Endothelial cell of umbilical vein (primary cell): ENCODE measurements around the gene TXNDC2. TPM values are rescaled to one million over a fixed set of nuclear protein-coding genes. Genes with fewer than 3 reads are reported as not detected.

Experiments
- BruUV-seq: library from RNA; stranded (reverse); fragments of 400-500 nt; replicated peaks from 2 replicates; lab custom pipeline; 2021; lab: Mats Ljungman, UMichigan
- CTCF ChIA-PET: fragments of 300-600, 350-600 bp; sonication (Branson Sonifier 250); formaldehyde crosslinking; loops from one replicate; lab custom pipeline; 2021; ENCODE audit warnings: antibody characterized with exemption, inconsistent platforms; lab: Charles Lee
- POLR2A ChIA-PET: fragments of 300-600, 350-600 bp; sonication (Branson Sonifier 250); formaldehyde crosslinking; loops from one replicate; lab custom pipeline; 2021; ENCODE audit warnings: antibody characterized with exemption, inconsistent platforms; lab: Charles Lee
- DNase-seq: peaks from one replicate; pipeline ENCODE4 v3.0.0-alpha.2; 2011; ENCODE audit warnings: low read depth, low spot score
- FAIRE-seq: peaks from 2 replicates; lab custom pipeline; 2011; peaks lifted over from hg19 to GRCh38; lab: Jason Lieb, UNC
- H2AFZ ChIP-seq: 2 replicates; pipeline ENCODE4 v1.6.0; 2012; ENCODE audit warnings: low read depth, low read length, control low read depth, inconsistent platforms
- H3K27ac ChIP-seq: 2 replicates; pipeline ENCODE4 v1.5.1; 2011; ENCODE audit warnings: low read depth, mild to moderate bottlenecking, control low read depth, low read length, moderate library complexity; ENCODE audit not compliant: insufficient read depth
- H3K27me3 ChIP-seq, 2 experiments: 2 replicates each; pipeline versions ENCODE4 v1.6.0 to v1.6.1; 2011; ENCODE audit warnings: low read length in 2 of 2, mixed read lengths in 1 of 2; ENCODE audit not compliant: control insufficient read depth in 2 of 2, insufficient read depth in 2 of 2
- H3K36me3 ChIP-seq, 2 experiments: 2 replicates in 1 of 2; 3 replicates in 1 of 2; pipeline ENCODE4 v1.5.1; 2011; ENCODE audit warnings: low read length in 2 of 2, mild to moderate bottlenecking in 1 of 2, moderate library complexity in 1 of 2; ENCODE audit not compliant: control insufficient read depth in 2 of 2, insufficient read depth in 2 of 2; ENCODE audit errors: extremely low read depth in 1 of 2
- H3K4me1 ChIP-seq: 3 replicates; pipeline ENCODE4 v1.5.1; 2011; ENCODE audit warnings: mild to moderate bottlenecking, low read length; ENCODE audit not compliant: control insufficient read depth, insufficient read depth; ENCODE audit errors: extremely low read depth
- H3K4me2 ChIP-seq: 2 replicates; pipeline ENCODE4 v1.6.1; 2011; ENCODE audit warnings: low read length, control low read depth, mixed read lengths; ENCODE audit not compliant: insufficient read depth
- H3K4me3 ChIP-seq, 3 experiments: fragments of 200-600 bp in 1 of 3; sonication (generic), shearing (Covaris generic) in 1 of 3; replicated peaks in 1 of 3; 2 replicates each; pipeline ENCODE4 v1.5.1; 2011 to 2016; ENCODE audit warnings: control low read depth in 3 of 3, low read length in 3 of 3, mild to moderate bottlenecking in 2 of 3, inconsistent platforms in 1 of 3, low read depth in 1 of 3, moderate library complexity in 1 of 3; ENCODE audit not compliant: insufficient read depth in 1 of 3
- H3K79me2 ChIP-seq: 2 replicates; pipeline ENCODE4 v1.6.0; 2012; ENCODE audit warnings: low read length, inconsistent platforms; ENCODE audit not compliant: control insufficient read depth, insufficient read depth
- H3K9ac ChIP-seq: replicated peaks from 2 replicates; pipeline ENCODE3; 2011; ENCODE audit warnings: low read length, control low read depth; ENCODE audit not compliant: insufficient read depth; ENCODE audit errors: extremely low read depth
- H3K9me1 ChIP-seq: replicated peaks from 3 replicates; pipeline ENCODE4 v1.6.0; 2011; ENCODE audit warnings: mild to moderate bottlenecking, low read length; ENCODE audit not compliant: control insufficient read depth, insufficient read depth; ENCODE audit errors: extremely low read depth
- H3K9me3 ChIP-seq: replicated peaks from 2 replicates; pipeline ENCODE4 v1.5.1; 2012; ENCODE audit warnings: low read length, inconsistent platforms; ENCODE audit not compliant: control insufficient read depth, insufficient read depth
- H4K20me1 ChIP-seq: replicated peaks from 2 replicates; pipeline ENCODE3; 2011; ENCODE audit warnings: mild to moderate bottlenecking, low read length; ENCODE audit not compliant: control insufficient read depth, insufficient read depth; ENCODE audit errors: extremely low read depth
- CTCF ChIP-seq, 2 donors: IDR thresholded peaks; 1 replicate in 1 of 2; 2 replicates in 1 of 2; pipeline ENCODE4 v1.5.1; 2011; ENCODE audit warnings: low read length in 2 of 2, mild to moderate bottlenecking in 2 of 2, moderate library complexity in 2 of 2, control low read depth in 1 of 2, inconsistent platforms in 1 of 2, low read depth in 1 of 2; ENCODE audit not compliant: insufficient read depth in 1 of 2; ENCODE audit errors: extremely low read depth in 1 of 2
- EZH2 ChIP-seq: IDR thresholded peaks from 2 replicates; pipeline ENCODE4 v1.6.1; 2012; ENCODE audit warnings: borderline replicate concordance, low read depth, mild to moderate bottlenecking, moderate library complexity, low read length, inconsistent platforms; ENCODE audit not compliant: severe bottlenecking
- FOS ChIP-seq: IDR thresholded peaks from 2 replicates; pipeline ENCODE4 v1.6.1; 2011; ENCODE audit warnings: mild to moderate bottlenecking, low read length, moderate library complexity, borderline replicate concordance; ENCODE audit not compliant: insufficient read depth
- GATA2 ChIP-seq: IDR thresholded peaks from 2 replicates; pipeline ENCODE4 v1.7.0; 2011; ENCODE audit warnings: low read depth, mild to moderate bottlenecking, moderate library complexity, mixed read lengths, low read length; ENCODE audit not compliant: insufficient read length, insufficient read depth
- JUN ChIP-seq: IDR thresholded peaks from 2 replicates; pipeline ENCODE4 v1.6.1; 2011; ENCODE audit warnings: borderline replicate concordance, low read depth; ENCODE audit not compliant: insufficient read length, insufficient read depth
- MAX ChIP-seq: IDR thresholded peaks from 2 replicates; pipeline ENCODE4 v1.6.1; 2011; ENCODE audit not compliant: insufficient read depth, insufficient read length
- MYC ChIP-seq: IDR thresholded peaks from one replicate; pipeline ENCODE4 v1.6.1; 2011; ENCODE audit warnings: mild to moderate bottlenecking, low read depth, low read length
- POLR2A ChIP-seq: IDR thresholded peaks from 2 replicates; pipeline ENCODE4 v1.6.1; 2012; ENCODE audit warnings: low read depth, mild to moderate bottlenecking, control low read depth, low read length
- POLR2AphosphoS5 ChIP-seq: IDR thresholded peaks from 2 replicates; pipeline ENCODE4 v1.6.1; 2012; ENCODE audit warnings: low read depth, mild to moderate bottlenecking, control low read depth, low read length, moderate library complexity; ENCODE audit not compliant: insufficient read depth
- dilution Hi-C: fragments of 300-500 bp; cut with MboI; formaldehyde crosslinking; loops from one replicate; pipeline ENCODE4 v1.15.0; 2019; ENCODE audit warnings: low sequenced_read_pairs; ENCODE audit not compliant: extremely low pct_ligation_motif_present
- intact Hi-C: fragments of 100-400 bp; cut with micrococcal nuclease; formaldehyde crosslinking; loops from one replicate; pipeline ENCODE4 v1.10.0; 2022
- polyA plus RNA-seq, 4 experiments: library from polyadenylated mRNA; depleted of rRNA in 3 of 4; stranded (reverse) in 3 of 4; unstranded in 1 of 4; fragments of >200 nt; gene quantifications; 2 replicates each; pipeline versions ENCODE4 v1.2.1 to v1.2.3, GENCODE V29; 2011 to 2012; ENCODE audit warnings: missing spikeins in 1 of 4
- total RNA-seq: library from RNA; stranded (reverse); gene quantifications from 2 replicates; pipeline ENCODE4 v1.2.3, GENCODE V29; 2021

TXNDC2 gene
- total and polyA plus RNA-seq, 2 donors (not counting 3 experiments of a cell fraction or from before 2014, with no cell fraction given), result 0.12 TPM; not detected in 1

GRCh38 chr18:9907867-9908266 lies 22.1 kb downstream of the TXNDC2 start:
- TF ChIP-seq EZH2 (no peak), FOS (no peak), JUN (no peak), MAX (no peak), CTCF (IDR thresholded peaks at IDR 0.05; ENCODE audit: extremely low read depth in 1 of 2, insufficient read depth in 1 of 2, low read depth in 1 of 2, low read length in 2 of 2) (no peak), MYC (no peak), POLR2A (no peak), POLR2AphosphoS5 (no peak), GATA2 (no peak)
- no peak overlapping the region for H2AFZ ChIP-seq
- FAIRE-seq (no peak), DNase-seq (no peak)
- peaks cover 2% of the 10 kb centered on the region for H3K4me1 ChIP-seq
- no peak overlapping the region for H3K27ac ChIP-seq
- ChIA-PET CTCF (interaction anchor here (0.6 kb wide), 1 partner anchor 176 kb away, joined by 3 read pairs; no protein-coding TSS in a partner anchor), POLR2A (no interaction called here)
- peaks cover 0 to 7% of the 10 kb centered on the region in 2 experiments for H3K27me3 ChIP-seq
- BruUV-seq, result no TSS peak
- no peak overlapping the region for H3K4me3 ChIP-seq
- H3K36me3 ChIP-seq, result no peaks in the 10 kb centered on the region
- no peaks in the 10 kb centered on the region for H4K20me1 ChIP-seq
- dilution Hi-C loops (no loop called here), intact Hi-C loops (no loop called here)
- H3K9me1 ChIP-seq, result no peaks in the 10 kb centered on the region
- H3K9me3 ChIP-seq, result no peaks in the 10 kb centered on the region
- H3K9ac ChIP-seq, result no peak overlapping the region
- no peaks in the 10 kb centered on the region for H3K79me2 ChIP-seq
- no peak overlapping the region for H3K4me2 ChIP-seq
